Neural progenitor cell (in vitro differentiated cells): ENCODE results near the gene KCTD12. TPM values are rescaled to one million over a fixed set of nuclear protein-coding genes. Genes with fewer than 3 reads are reported as not detected.

Experiments used
- DNase-seq: peaks from one replicate; pipeline ENCODE4 v3.0.0-alpha.2; 2016; ENCODE audit warnings: low spot score
- H2AFZ ChIP-seq: fragments of 200-600 bp; sonication (generic); replicated peaks from 2 replicates; pipeline ENCODE4 v1.6.1; 2016; ENCODE audit warnings: antibody characterized with exemption
- H3F3A ChIP-seq: fragments of 200-600 bp; sonication (generic); 2 replicates; pipeline ENCODE4 v1.6.1; 2016; ENCODE audit warnings: antibody characterized with exemption, low read depth
- H3K27ac ChIP-seq: fragments of 200-600 bp; sonication (generic); 2 replicates; pipeline ENCODE4 v1.5.1; 2016; ENCODE audit warnings: mild to moderate bottlenecking
- H3K27me3 ChIP-seq: fragments of 200-600 bp; sonication (generic); 2 replicates; pipeline ENCODE4 v1.6.1; 2016; ENCODE audit warnings: mild to moderate bottlenecking, moderate library complexity
- H3K36me3 ChIP-seq: fragments of 200-600 bp; sonication (generic); 2 replicates; pipeline ENCODE4 v1.5.1; 2016
- H3K4me1 ChIP-seq: fragments of 200-600 bp; sonication (generic); 2 replicates; pipeline ENCODE4 v1.6.1; 2016; ENCODE audit warnings: mixed run types
- H3K4me2 ChIP-seq: fragments of 200-600 bp; sonication (generic); 2 replicates; pipeline ENCODE4 v1.6.1; 2016
- H3K4me3 ChIP-seq: fragments of 200-600 bp; sonication (generic); 2 replicates; pipeline ENCODE4 v1.5.1; 2016
- H3K79me2 ChIP-seq: fragments of 200-600 bp; sonication (generic); 2 replicates; pipeline ENCODE4 v1.6.1; 2016; ENCODE audit warnings: low read depth
- H3K9ac ChIP-seq: fragments of 200-600 bp; sonication (generic); 2 replicates; pipeline ENCODE4 v1.6.1; 2016
- H3K9me3 ChIP-seq: fragments of 200-600 bp; sonication (generic); 2 replicates; pipeline ENCODE4 v1.5.1; 2016; ENCODE audit warnings: low read depth
- H4K20me1 ChIP-seq: fragments of 200-600 bp; sonication (generic); 2 replicates; pipeline ENCODE4 v1.6.1; 2016; ENCODE audit warnings: low read depth
- H3K27ac Mint-ChIP-seq: 3 replicates; pipeline ENCODE4 v1.8.0; 2021; ENCODE audit warnings: mixed read lengths
- H3K27me3 Mint-ChIP-seq: 2 replicates; pipeline ENCODE4 v1.8.0; 2022; ENCODE audit warnings: low read depth, mild to moderate bottlenecking, inconsistent platforms, moderate library complexity, mixed read lengths; ENCODE audit not compliant: insufficient read depth
- H3K36me3 Mint-ChIP-seq: 3 replicates; pipeline ENCODE4 v1.8.0; 2021; ENCODE audit warnings: mixed read lengths
- H3K4me1 Mint-ChIP-seq: 3 replicates; pipeline ENCODE4 v1.8.0; 2021; ENCODE audit warnings: mixed read lengths
- H3K4me3 Mint-ChIP-seq: 3 replicates; pipeline ENCODE4 v1.8.0; 2021; ENCODE audit warnings: mild to moderate bottlenecking, moderate library complexity, mixed read lengths
- H3K9me3 Mint-ChIP-seq: 3 replicates; pipeline ENCODE4 v1.8.0; 2020; ENCODE audit warnings: mixed read lengths
- CTCF ChIP-seq: fragments of 200-600 bp; sonication (generic); IDR thresholded peaks from 2 replicates; pipeline ENCODE4 v1.5.1; 2017; ENCODE audit warnings: antibody characterized with exemption, mild to moderate bottlenecking
- EZH2 ChIP-seq: fragments of 200-600 bp; sonication (generic); IDR thresholded peaks from 2 replicates; pipeline ENCODE4 v1.6.1; 2017; ENCODE audit warnings: antibody characterized with exemption, mild to moderate bottlenecking, moderate library complexity
- EZH2phosphoT487 ChIP-seq: fragments of 200-600 bp; sonication (generic); IDR thresholded peaks from 2 replicates; pipeline ENCODE4 v1.6.1; 2017; ENCODE audit warnings: antibody characterized with exemption
- total RNA-seq: library from RNA; depleted of rRNA; stranded (reverse); fragments of >200 nt; gene quantifications from 2 replicates; pipeline ENCODE4 v1.2.3, GENCODE V29; 2015; ENCODE audit warnings: low replicate concordance

KCTD12 gene
- total RNA-seq, 1 donor from 2014 or later, result 1.9 TPM

DNA sequence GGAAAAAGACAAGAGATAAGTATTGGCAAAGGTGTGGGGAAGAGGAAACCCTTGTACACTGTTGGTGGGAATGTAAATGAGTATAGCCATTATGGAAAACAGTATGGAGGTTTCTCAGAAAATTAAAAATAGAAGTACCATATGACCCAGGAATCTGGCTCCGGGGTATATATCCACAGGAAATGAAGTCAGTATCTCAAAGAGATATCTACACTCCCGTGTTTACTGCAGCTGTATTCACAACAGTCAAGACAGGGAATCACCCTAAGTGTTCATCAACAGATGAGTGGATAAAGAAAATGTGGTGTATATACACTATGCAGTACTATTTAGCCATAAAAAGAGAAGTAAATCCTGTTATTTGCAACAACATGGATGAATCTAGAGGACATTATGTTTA, 13.5 kb downstream of the KCTD12 start:
- Histone ChIP-seq H3K27ac (no peak overlapping the region), H3K9me3 (no peaks in the 10 kb centered on the region), H2AFZ (no peak overlapping the region), H3K9ac (no peak overlapping the region), H4K20me1 (no peaks in the 10 kb centered on the region), H3K36me3 (no peaks in the 10 kb centered on the region), H3F3A (no peaks in the 10 kb centered on the region), H3K4me1 (no peaks in the 10 kb centered on the region), H3K27me3 (no peaks in the 10 kb centered on the region), H3K79me2 (no peaks in the 10 kb centered on the region), H3K4me2 (no peak overlapping the region), H3K4me3 (no peak overlapping the region)
- Mint-ChIP-seq H3K27ac (no peak overlapping the region), H3K27me3 (no peaks in the 10 kb centered on the region), H3K4me1 (no peaks in the 10 kb centered on the region), H3K36me3 (no peaks in the 10 kb centered on the region), H3K4me3 (no peak overlapping the region), H3K9me3 (no peaks in the 10 kb centered on the region)
- no peak for DNase-seq
- no peak for TF ChIP-seq EZH2
- no peak for TF ChIP-seq CTCF
- TF ChIP-seq EZH2phosphoT487, result no peak

- H3K4me1 Mint-ChIP-seq, result no peaks in the 10 kb centered on the region
- H4K20me1 ChIP-seq, result no peaks in the 10 kb centered on the region
- H3F3A ChIP-seq, result no peaks in the 10 kb centered on the region
- H3K9me3 ChIP-seq, result no peaks in the 10 kb centered on the region
- no peak for DNase-seq
- H3K27me3 Mint-ChIP-seq, result no peaks in the 10 kb centered on the region
- H3K4me1 ChIP-seq, result no peaks in the 10 kb centered on the region
- H3K79me2 ChIP-seq, result no peaks in the 10 kb centered on the region
- H2AFZ ChIP-seq, result no peak overlapping the region
- no peaks in the 10 kb centered on the region for H3K36me3 ChIP-seq
- no peak overlapping the region for H3K9ac ChIP-seq
- no peak overlapping the region for H3K4me3 Mint-ChIP-seq
- no peak overlapping the region for H3K4me2 ChIP-seq
- no peak for TF ChIP-seq CTCF
- no peak for TF ChIP-seq EZH2phosphoT487
- no peak for TF ChIP-seq EZH2
- no peak overlapping the region for H3K27ac Mint-ChIP-seq
- H3K27ac ChIP-seq, result no peak overlapping the region
- H3K9me3 Mint-ChIP-seq, result no peaks in the 10 kb centered on the region
- no peaks in the 10 kb centered on the region for H3K27me3 ChIP-seq
- H3K36me3 Mint-ChIP-seq, result no peaks in the 10 kb centered on the region
- no peak overlapping the region for H3K4me3 ChIP-seq
Measured at GRCh38 chr13:76871432-76871831, 14.8 kb downstream of the KCTD12 start.

GRCh38 chr13:76868371-76868770, 17.8 kb downstream of the KCTD12 start:
- H3K79me2 ChIP-seq, result no peaks in the 10 kb centered on the region
- H3F3A ChIP-seq, result no peaks in the 10 kb centered on the region
- H3K27ac ChIP-seq, result no peak overlapping the region
- peaks cover 2% of the 10 kb centered on the region for H3K9me3 Mint-ChIP-seq
- no peak overlapping the region for H3K4me2 ChIP-seq
- H3K4me1 Mint-ChIP-seq, result no peaks in the 10 kb centered on the region
- no peaks in the 10 kb centered on the region for H3K27me3 ChIP-seq
- H3K27me3 Mint-ChIP-seq, result no peaks in the 10 kb centered on the region
- H3K36me3 Mint-ChIP-seq, result no peaks in the 10 kb centered on the region
- H3K36me3 ChIP-seq, result no peaks in the 10 kb centered on the region
- H3K9ac ChIP-seq, result no peak overlapping the region
- no peak overlapping the region for H3K27ac Mint-ChIP-seq
- no peaks in the 10 kb centered on the region for H3K4me1 ChIP-seq
- H3K4me3 Mint-ChIP-seq, result no peak overlapping the region
- no peak for TF ChIP-seq EZH2phosphoT487
- TF ChIP-seq CTCF, result no peak
- no peak for TF ChIP-seq EZH2
- H3K9me3 ChIP-seq, result no peaks in the 10 kb centered on the region
- no peak for DNase-seq
- H4K20me1 ChIP-seq, result no peaks in the 10 kb centered on the region
- no peak overlapping the region for H3K4me3 ChIP-seq
- no peak overlapping the region for H2AFZ ChIP-seq
